Nephron (organoid): Measurements from ENCODE around the gene CSF2RB.

Experiments used
- H3K27ac Mint-ChIP-seq, 3 experiments: 2 replicates each; pipeline ENCODE4 v1.8.0; 2020; ENCODE audit warnings: mixed read lengths in 3 of 3, mild to moderate bottlenecking in 2 of 3, moderate library complexity in 1 of 3
- H3K27me3 Mint-ChIP-seq: 2 replicates; pipeline ENCODE4 v1.8.0; 2021; ENCODE audit warnings: low read depth, mild to moderate bottlenecking, moderate library complexity, mixed read lengths
- H3K36me3 Mint-ChIP-seq: 2 replicates; pipeline ENCODE4 v1.8.0; 2020; ENCODE audit warnings: low read depth, mixed read lengths
- H3K4me1 Mint-ChIP-seq: 2 replicates; pipeline ENCODE4 v1.8.0; 2020; ENCODE audit warnings: mixed read lengths
- H3K4me3 Mint-ChIP-seq, 3 experiments: 2 replicates each; pipeline ENCODE4 v1.8.0; 2020; ENCODE audit warnings: mild to moderate bottlenecking in 3 of 3, mixed read lengths in 3 of 3, moderate library complexity in 2 of 3
- H3K9me3 Mint-ChIP-seq: 2 replicates; pipeline ENCODE4 v1.8.0; 2020; ENCODE audit warnings: mixed read lengths
- TF ChIP-seq, protein P1 (sequence below), 3 experiments: fragments of 200-600 bp; sonication (generic); IDR thresholded peaks; one replicate each; pipeline ENCODE4 v1.5.0; 2021; ENCODE audit warnings: antibody characterized with exemption in 3 of 3; ENCODE audit not compliant: unreplicated experiment in 3 of 3

The CSF2RB gene

DNA sequence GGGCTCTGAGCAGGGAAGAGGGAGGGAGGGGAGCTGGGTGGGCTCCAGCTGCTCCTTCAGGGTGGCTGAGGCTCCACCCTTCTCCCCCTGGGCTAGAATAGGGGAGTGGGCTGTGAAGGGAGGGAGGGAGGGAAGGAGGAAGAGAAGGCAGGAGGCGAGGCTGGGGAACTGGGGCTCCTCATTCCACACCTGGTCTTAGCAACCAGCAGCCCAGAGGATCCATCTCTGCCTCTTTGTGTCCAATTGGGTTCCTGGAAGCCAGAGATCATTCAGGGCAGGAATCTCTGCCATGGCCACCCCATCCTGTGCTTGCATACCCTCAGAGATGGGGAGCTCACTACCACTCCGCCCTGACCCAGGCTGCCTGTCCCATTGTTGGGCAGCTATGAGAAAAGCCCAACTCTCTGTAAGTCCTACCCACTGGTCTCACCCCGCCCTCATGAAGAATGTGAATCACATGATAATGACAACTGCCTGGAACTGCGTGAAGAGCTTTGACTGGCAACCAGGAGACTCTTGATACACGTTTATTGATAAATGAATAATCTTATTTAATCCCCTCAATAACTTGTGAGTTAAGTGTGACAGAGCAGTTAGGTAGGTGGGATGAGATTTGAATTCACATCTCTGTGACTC, 44.8 kb upstream of the CSF2RB start:
- Mint-ChIP-seq H3K27me3 (peaks cover 57% of the 10 kb centered on the region), H3K4me3 (no peak overlapping the region), H3K4me1 (no peaks in the 10 kb centered on the region), H3K9me3 (peaks cover 3% of the 10 kb centered on the region), H3K36me3 (no peaks in the 10 kb centered on the region), H3K27ac (no peak overlapping the region)
- TF ChIP-seq, protein P1, sequence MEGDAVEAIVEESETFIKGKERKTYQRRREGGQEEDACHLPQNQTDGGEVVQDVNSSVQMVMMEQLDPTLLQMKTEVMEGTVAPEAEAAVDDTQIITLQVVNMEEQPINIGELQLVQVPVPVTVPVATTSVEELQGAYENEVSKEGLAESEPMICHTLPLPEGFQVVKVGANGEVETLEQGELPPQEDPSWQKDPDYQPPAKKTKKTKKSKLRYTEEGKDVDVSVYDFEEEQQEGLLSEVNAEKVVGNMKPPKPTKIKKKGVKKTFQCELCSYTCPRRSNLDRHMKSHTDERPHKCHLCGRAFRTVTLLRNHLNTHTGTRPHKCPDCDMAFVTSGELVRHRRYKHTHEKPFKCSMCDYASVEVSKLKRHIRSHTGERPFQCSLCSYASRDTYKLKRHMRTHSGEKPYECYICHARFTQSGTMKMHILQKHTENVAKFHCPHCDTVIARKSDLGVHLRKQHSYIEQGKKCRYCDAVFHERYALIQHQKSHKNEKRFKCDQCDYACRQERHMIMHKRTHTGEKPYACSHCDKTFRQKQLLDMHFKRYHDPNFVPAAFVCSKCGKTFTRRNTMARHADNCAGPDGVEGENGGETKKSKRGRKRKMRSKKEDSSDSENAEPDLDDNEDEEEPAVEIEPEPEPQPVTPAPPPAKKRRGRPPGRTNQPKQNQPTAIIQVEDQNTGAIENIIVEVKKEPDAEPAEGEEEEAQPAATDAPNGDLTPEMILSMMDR (IDR thresholded peaks at IDR 0.05; ENCODE audit: unreplicated experiment in 3 of 3), result no peak

DNA sequence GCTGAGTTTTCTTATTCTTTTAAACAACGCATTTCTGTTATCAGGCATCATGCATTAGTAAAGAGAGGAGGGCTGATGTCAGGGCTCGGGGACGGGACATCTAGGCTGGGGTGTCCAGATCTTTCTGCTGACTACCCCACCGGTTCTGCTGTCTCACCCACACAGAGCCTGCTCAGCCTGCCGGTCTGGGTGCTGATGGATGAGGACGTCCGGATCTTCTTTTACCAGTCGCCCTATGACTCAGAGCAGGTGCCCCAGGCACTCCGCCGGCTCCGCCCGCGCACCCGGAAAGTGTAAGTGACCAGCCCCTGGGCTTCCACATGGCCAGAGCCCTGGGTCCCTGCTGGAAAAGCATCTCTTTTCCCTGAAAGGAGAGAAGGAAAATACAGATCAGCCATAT, 43.2 kb upstream of the CSF2RB start:
- Mint-ChIP-seq H3K4me1 (no peaks in the 10 kb centered on the region), H3K36me3 (no peaks in the 10 kb centered on the region), H3K27ac (no peak overlapping the region), H3K4me3 (no peak overlapping the region), H3K27me3 (peaks cover 59% of the 10 kb centered on the region), H3K9me3 (no peaks in the 10 kb centered on the region)
- TF ChIP-seq, protein P1 (IDR thresholded peaks at IDR 0.05; ENCODE audit: unreplicated experiment in 3 of 3), result no peak

DNA sequence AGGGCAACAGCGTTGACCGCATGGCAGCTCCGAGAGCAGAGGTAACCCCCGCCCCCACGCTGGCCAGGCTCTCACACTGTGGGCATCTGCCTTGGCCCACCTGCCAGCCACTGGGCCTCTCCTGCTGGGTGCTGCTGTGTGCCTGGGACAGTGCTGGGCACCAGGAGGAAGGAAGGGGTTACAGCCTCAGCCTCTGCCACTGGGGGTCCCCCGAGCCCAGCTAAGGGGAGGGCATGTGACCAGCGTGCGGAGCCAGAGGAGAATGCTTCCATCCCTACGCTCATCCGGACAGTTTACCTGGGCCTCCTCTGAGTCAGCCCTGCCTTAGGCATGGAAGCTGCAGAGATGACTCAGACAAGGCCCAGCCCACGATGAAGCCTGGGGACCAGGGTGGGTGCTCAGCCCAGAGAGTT, 41.8 kb upstream of the CSF2RB start:
- TF ChIP-seq, protein P1 (IDR thresholded peaks at IDR 0.05; ENCODE audit: unreplicated experiment in 3 of 3), result no peak
- H3K9me3 Mint-ChIP-seq, result no peaks in the 10 kb centered on the region
- no peak overlapping the region for H3K4me3 Mint-ChIP-seq
- peaks cover 51% of the 10 kb centered on the region for H3K27me3 Mint-ChIP-seq
- no peak overlapping the region for H3K27ac Mint-ChIP-seq
- H3K4me1 Mint-ChIP-seq, result no peaks in the 10 kb centered on the region
- no peaks in the 10 kb centered on the region for H3K36me3 Mint-ChIP-seq

GRCh38 chr22:36872084-36872483, 41.3 kb upstream of the CSF2RB start:
- Mint-ChIP-seq H3K36me3 (no peaks in the 10 kb centered on the region), H3K4me1 (no peaks in the 10 kb centered on the region), H3K4me3 (no peak overlapping the region), H3K9me3 (no peaks in the 10 kb centered on the region), H3K27me3 (peaks cover 50% of the 10 kb centered on the region), H3K27ac (no peak overlapping the region)
- TF ChIP-seq, protein P1 (IDR thresholded peaks at IDR 0.05; ENCODE audit: unreplicated experiment in 3 of 3), result no peak

GRCh38 chr22:36872866-36873498, 40.4 kb upstream of the CSF2RB start:
- Mint-ChIP-seq H3K27me3 (peaks cover 51% of the 10 kb centered on the region), H3K27ac (no peak overlapping the region)
- TF ChIP-seq, protein P1 (IDR thresholded peaks at IDR 0.05; ENCODE audit: unreplicated experiment in 3 of 3), result no peak

More at GRCh38 chr22:36872866-36873498, 40.4 kb upstream of the CSF2RB start:
- H3K36me3 Mint-ChIP-seq, result no peaks in the 10 kb centered on the region
- no peaks in the 10 kb centered on the region for H3K4me1 Mint-ChIP-seq
- H3K4me3 Mint-ChIP-seq, result no peak overlapping the region
- H3K9me3 Mint-ChIP-seq, result no peaks in the 10 kb centered on the region
